Chondrocyte (in vitro differentiated cells): ENCODE data around the gene KLHL26. TPM values are rescaled to one million over a fixed set of nuclear protein-coding genes. Genes with fewer than 3 reads are reported as not detected.

ENCODE experiments used
- DNase-seq: peaks from one replicate; pipeline ENCODE4 v3.0.0; 2021; ENCODE audit warnings: mixed read lengths, low spot score
- H3K27ac Mint-ChIP-seq: one replicate; pipeline ENCODE4 v1.8.0; 2021; ENCODE audit warnings: mild to moderate bottlenecking, moderate library complexity, mixed read lengths; ENCODE audit not compliant: unreplicated experiment
- H3K27me3 Mint-ChIP-seq: 2 replicates; pipeline ENCODE4 v1.8.0; 2021; ENCODE audit warnings: low read depth, mixed read lengths
- H3K36me3 Mint-ChIP-seq: 2 replicates; pipeline ENCODE4 v1.8.0; 2021; ENCODE audit warnings: low read depth, mixed read lengths
- H3K4me1 Mint-ChIP-seq: 2 replicates; pipeline ENCODE4 v1.8.0; 2021; ENCODE audit warnings: low read depth, mild to moderate bottlenecking, mixed read lengths
- H3K4me3 Mint-ChIP-seq: one replicate; pipeline ENCODE4 v1.8.0; 2021; ENCODE audit warnings: mild to moderate bottlenecking, moderate library complexity, mixed read lengths; ENCODE audit not compliant: unreplicated experiment
- H3K9me3 Mint-ChIP-seq: 2 replicates; pipeline ENCODE4 v1.8.0; 2021; ENCODE audit warnings: low read depth, mixed read lengths
- total RNA-seq: library from RNA; stranded (reverse); gene quantifications from 3 replicates; pipeline ENCODE4 v1.2.1, GENCODE V29; 2021
- TF ChIP-seq, protein P1 (sequence below): fragments of 200-600 bp; sonication (generic); IDR thresholded peaks from 2 replicates; pipeline ENCODE4 v1.5.0; 2021; ENCODE audit warnings: antibody characterized with exemption, mild to moderate bottlenecking, moderate library complexity

KLHL26 gene
- total RNA-seq, 1 donor from 2014 or later = 9.8 TPM

DNA sequence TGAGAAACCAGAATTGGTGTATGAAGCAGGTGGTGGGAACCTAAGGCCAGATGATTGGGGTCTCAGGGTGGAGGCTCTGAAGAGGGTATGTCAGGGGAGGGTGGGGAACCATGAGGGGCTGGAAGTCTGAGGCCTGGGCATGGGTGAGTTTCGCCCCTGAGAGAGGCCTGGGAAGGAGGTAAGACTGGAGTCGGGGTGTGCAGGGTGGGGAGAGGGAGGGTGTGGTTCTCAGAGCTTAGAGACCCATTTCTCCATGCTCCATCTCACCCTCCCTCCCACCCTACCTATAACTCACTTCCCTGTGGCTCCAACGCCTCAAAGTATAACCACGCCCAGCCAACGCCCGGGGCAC is 1.0 kb upstream of the KLHL26 start:
- no peak for DNase-seq
- H3K4me1 Mint-ChIP-seq = peaks cover 16% of the 10 kb centered on the region
- no peaks in the 10 kb centered on the region for H3K36me3 Mint-ChIP-seq
- H3K4me3 Mint-ChIP-seq = peak overlapping the region; percentile 80
- TF ChIP-seq, protein P1, sequence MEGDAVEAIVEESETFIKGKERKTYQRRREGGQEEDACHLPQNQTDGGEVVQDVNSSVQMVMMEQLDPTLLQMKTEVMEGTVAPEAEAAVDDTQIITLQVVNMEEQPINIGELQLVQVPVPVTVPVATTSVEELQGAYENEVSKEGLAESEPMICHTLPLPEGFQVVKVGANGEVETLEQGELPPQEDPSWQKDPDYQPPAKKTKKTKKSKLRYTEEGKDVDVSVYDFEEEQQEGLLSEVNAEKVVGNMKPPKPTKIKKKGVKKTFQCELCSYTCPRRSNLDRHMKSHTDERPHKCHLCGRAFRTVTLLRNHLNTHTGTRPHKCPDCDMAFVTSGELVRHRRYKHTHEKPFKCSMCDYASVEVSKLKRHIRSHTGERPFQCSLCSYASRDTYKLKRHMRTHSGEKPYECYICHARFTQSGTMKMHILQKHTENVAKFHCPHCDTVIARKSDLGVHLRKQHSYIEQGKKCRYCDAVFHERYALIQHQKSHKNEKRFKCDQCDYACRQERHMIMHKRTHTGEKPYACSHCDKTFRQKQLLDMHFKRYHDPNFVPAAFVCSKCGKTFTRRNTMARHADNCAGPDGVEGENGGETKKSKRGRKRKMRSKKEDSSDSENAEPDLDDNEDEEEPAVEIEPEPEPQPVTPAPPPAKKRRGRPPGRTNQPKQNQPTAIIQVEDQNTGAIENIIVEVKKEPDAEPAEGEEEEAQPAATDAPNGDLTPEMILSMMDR = no peak
- no peaks in the 10 kb centered on the region for H3K9me3 Mint-ChIP-seq
- no peak overlapping the region for H3K27ac Mint-ChIP-seq
- peaks cover 2% of the 10 kb centered on the region for H3K27me3 Mint-ChIP-seq

DNA sequence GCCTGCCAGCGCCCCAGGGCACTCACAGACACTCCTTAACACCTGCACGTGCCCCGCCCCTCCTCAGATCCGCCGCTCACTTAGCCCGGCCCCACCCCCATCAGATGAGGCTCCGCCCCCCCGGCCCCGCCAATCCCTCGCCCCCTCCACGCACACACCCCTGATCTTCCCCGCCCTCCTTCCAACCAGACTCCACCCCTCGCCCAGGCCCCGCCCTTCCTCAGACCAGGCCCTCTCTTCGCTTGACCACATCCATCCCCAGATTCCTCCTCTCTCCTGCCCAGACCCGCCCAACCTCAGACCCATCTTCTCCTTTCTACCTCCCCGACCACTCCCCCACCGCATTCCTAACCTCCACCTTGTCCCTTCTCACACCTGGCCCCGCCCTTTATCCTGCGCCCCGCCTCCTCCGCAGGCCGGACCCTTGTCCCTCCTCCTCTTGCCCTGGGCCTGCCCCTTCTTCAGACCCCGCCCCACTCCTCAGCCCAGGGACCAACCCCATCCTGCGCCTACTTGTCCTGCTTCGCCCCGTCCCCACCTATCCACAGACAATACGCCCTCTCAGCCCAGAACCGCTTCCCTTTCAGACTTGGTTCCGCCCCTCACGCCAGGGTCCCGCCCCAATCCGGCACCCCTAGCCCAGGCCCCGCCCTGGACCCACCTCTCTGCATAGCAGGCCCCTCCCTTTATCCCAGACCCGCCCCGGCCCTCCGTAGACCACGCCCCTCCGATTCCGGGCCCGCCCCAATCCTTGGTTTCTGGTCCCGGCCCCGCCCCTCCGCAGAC is 452 bp upstream of the KLHL26 start:
- Mint-ChIP-seq H3K4me1 (peaks cover 16% of the 10 kb centered on the region), H3K9me3 (no peaks in the 10 kb centered on the region), H3K27me3 (peaks cover 2% of the 10 kb centered on the region), H3K4me3 (peak overlapping the region; percentile 80), H3K27ac (peak overlapping the region; percentile 49), H3K36me3 (no peaks in the 10 kb centered on the region)
- TF ChIP-seq, protein P1 = no peak
- peak; percentile 99 for DNase-seq

- no peak for DNase-seq
- Mint-ChIP-seq H3K9me3 (no peaks in the 10 kb centered on the region), H3K27ac (no peak overlapping the region), H3K36me3 (no peaks in the 10 kb centered on the region), H3K4me3 (peak overlapping the region; percentile 80), H3K4me1 (peaks cover 16% of the 10 kb centered on the region), H3K27me3 (peaks cover 2% of the 10 kb centered on the region)
- TF ChIP-seq, protein P1 = no peak
Observed at GRCh38 chr19:18637673-18638630, 1.1 kb downstream of the KLHL26 start.

DNA sequence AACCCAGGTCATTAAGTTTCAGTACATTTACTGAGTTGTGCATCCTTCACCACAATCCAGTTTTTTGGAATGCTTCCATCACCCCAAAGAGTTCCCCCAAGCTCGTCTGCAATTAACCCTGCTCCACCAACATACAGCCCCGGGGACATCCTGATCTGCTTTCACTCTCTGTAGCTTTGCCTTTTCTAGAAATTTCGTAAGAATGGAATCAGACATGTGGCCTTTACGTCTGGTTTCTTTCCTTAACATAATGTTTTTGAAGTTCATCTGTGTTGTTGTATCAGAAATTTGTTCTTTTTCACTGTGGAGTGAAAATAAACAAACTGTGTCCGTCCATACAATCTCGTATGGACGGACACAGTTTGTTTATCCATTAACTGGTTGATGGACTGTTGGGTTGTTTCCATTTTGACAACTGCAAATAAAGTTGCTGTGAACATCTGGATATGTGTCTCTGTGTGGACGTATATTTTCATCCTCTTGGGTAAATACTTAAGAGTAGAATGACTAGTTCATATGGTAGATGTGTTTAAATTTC is 2.9 kb downstream of the KLHL26 start:
- Mint-ChIP-seq H3K27ac (no peak overlapping the region), H3K4me1 (peaks cover 19% of the 10 kb centered on the region), H3K36me3 (no peaks in the 10 kb centered on the region), H3K27me3 (no peaks in the 10 kb centered on the region), H3K4me3 (no peak overlapping the region), H3K9me3 (no peaks in the 10 kb centered on the region)
- TF ChIP-seq, protein P1 = no peak
- no peak for DNase-seq
